Duodenal mucosa (tissue), 2 donors: Measurements from ENCODE around the gene DNAH9.

Experiments
- H3K27ac ChIP-seq: one replicate; pipeline ENCODE4 v1.7.0; 2013; ENCODE audit warnings: low read depth, low read length
- H3K27me3 ChIP-seq, 2 donors: one replicate each; pipeline ENCODE4 v1.7.0; 2013; ENCODE audit warnings: low read length in 2 of 2, control low read depth in 1 of 2; ENCODE audit not compliant: insufficient read depth in 2 of 2, control insufficient read depth in 1 of 2
- H3K36me3 ChIP-seq, 2 donors: one replicate each; pipeline ENCODE4 v1.7.0; 2013; ENCODE audit warnings: low read length in 2 of 2, control low read depth in 1 of 2; ENCODE audit not compliant: insufficient read depth in 2 of 2, control insufficient read depth in 1 of 2
- H3K4me1 ChIP-seq, 2 donors: one replicate each; pipeline ENCODE4 v1.7.0; 2013; ENCODE audit warnings: low read length in 2 of 2, control low read depth in 1 of 2; ENCODE audit not compliant: insufficient read depth in 2 of 2, control insufficient read depth in 1 of 2
- H3K4me3 ChIP-seq, 2 donors: one replicate each; pipeline ENCODE4 v1.7.0; 2013; ENCODE audit warnings: low read length in 2 of 2, low read depth in 1 of 2
- H3K9ac ChIP-seq, 2 donors: one replicate each; pipeline ENCODE4 v1.7.0; 2013; ENCODE audit warnings: low read length in 2 of 2, low read depth in 1 of 2
- H3K9me3 ChIP-seq, 2 donors: one replicate each; pipeline ENCODE4 v1.7.0; 2013; ENCODE audit warnings: low read length in 2 of 2, control low read depth in 1 of 2; ENCODE audit not compliant: control insufficient read depth in 1 of 2

Gene DNAH9

GRCh38 chr17:11628374-11628773 is 30.1 kb downstream of the DNAH9 start:
- Histone ChIP-seq H3K4me3 (no peak overlapping the region), H3K9ac (no peak overlapping the region), H3K27ac (no peak overlapping the region), H3K4me1 (no peaks in the 10 kb centered on the region), H3K27me3 (no peaks in the 10 kb centered on the region), H3K9me3 (no peaks in the 10 kb centered on the region), H3K36me3 (no peaks in the 10 kb centered on the region)

GRCh38 chr17:11628831-11629230 is 30.6 kb downstream of the DNAH9 start:
- no peak overlapping the region for H3K9ac ChIP-seq
- H3K27me3 ChIP-seq, result no peaks in the 10 kb centered on the region
- H3K27ac ChIP-seq, result no peak overlapping the region
- H3K36me3 ChIP-seq, result no peaks in the 10 kb centered on the region
- no peaks in the 10 kb centered on the region for H3K9me3 ChIP-seq
- H3K4me1 ChIP-seq, result no peaks in the 10 kb centered on the region
- no peak overlapping the region for H3K4me3 ChIP-seq

GRCh38 chr17:11636771-11637170 is 38.5 kb downstream of the DNAH9 start:
- Histone ChIP-seq H3K4me1 (no peaks in the 10 kb centered on the region), H3K36me3 (no peaks in the 10 kb centered on the region), H3K4me3 (no peak overlapping the region), H3K27me3 (no peaks in the 10 kb centered on the region), H3K9me3 (no peaks in the 10 kb centered on the region), H3K9ac (no peak overlapping the region), H3K27ac (no peak overlapping the region)

- no peak overlapping the region for H3K9ac ChIP-seq
- no peak overlapping the region for H3K4me3 ChIP-seq
- H3K4me1 ChIP-seq, result no peaks in the 10 kb centered on the region
- H3K36me3 ChIP-seq, result no peaks in the 10 kb centered on the region
- H3K27me3 ChIP-seq, result no peaks in the 10 kb centered on the region
- H3K27ac ChIP-seq, result no peak overlapping the region
- H3K9me3 ChIP-seq, result no peaks in the 10 kb centered on the region
Measured at GRCh38 chr17:11637796-11638195, 39.5 kb downstream of the DNAH9 start.

- Histone ChIP-seq H3K9ac (no peak overlapping the region), H3K9me3 (no peaks in the 10 kb centered on the region), H3K27me3 (no peaks in the 10 kb centered on the region), H3K4me1 (no peaks in the 10 kb centered on the region), H3K4me3 (no peak overlapping the region), H3K27ac (no peak overlapping the region), H3K36me3 (no peaks in the 10 kb centered on the region)
Measured at GRCh38 chr17:11638700-11639265, 40.5 kb downstream of the DNAH9 start.

GRCh38 chr17:11639736-11640462 is 41.6 kb downstream of the DNAH9 start:
- Histone ChIP-seq H3K4me3 (no peak overlapping the region), H3K4me1 (no peaks in the 10 kb centered on the region), H3K27ac (no peak overlapping the region), H3K9me3 (no peaks in the 10 kb centered on the region), H3K36me3 (no peaks in the 10 kb centered on the region), H3K9ac (no peak overlapping the region), H3K27me3 (no peaks in the 10 kb centered on the region)

- Histone ChIP-seq H3K9me3 (no peaks in the 10 kb centered on the region), H3K4me1 (no peaks in the 10 kb centered on the region), H3K36me3 (no peaks in the 10 kb centered on the region), H3K27me3 (no peaks in the 10 kb centered on the region), H3K9ac (no peak overlapping the region), H3K27ac (no peak overlapping the region), H3K4me3 (no peak overlapping the region)
Measured at GRCh38 chr17:11640463-11640814, 42.2 kb downstream of the DNAH9 start.

- H3K36me3 ChIP-seq, result no peaks in the 10 kb centered on the region
- H3K27ac ChIP-seq, result no peak overlapping the region
- no peaks in the 10 kb centered on the region for H3K9me3 ChIP-seq
- no peaks in the 10 kb centered on the region for H3K4me1 ChIP-seq
- no peaks in the 10 kb centered on the region for H3K27me3 ChIP-seq
- no peak overlapping the region for H3K4me3 ChIP-seq
- H3K9ac ChIP-seq, result no peak overlapping the region
Measured at GRCh38 chr17:11641521-11642275, 43.4 kb downstream of the DNAH9 start.

- Histone ChIP-seq H3K9me3 (no peaks in the 10 kb centered on the region), H3K27ac (no peak overlapping the region), H3K4me3 (no peak overlapping the region), H3K4me1 (no peaks in the 10 kb centered on the region), H3K27me3 (no peaks in the 10 kb centered on the region), H3K9ac (no peak overlapping the region), H3K36me3 (no peaks in the 10 kb centered on the region)
Measured at GRCh38 chr17:11642655-11643054, 44.4 kb downstream of the DNAH9 start.

GRCh38 chr17:11643851-11644250 is 45.6 kb downstream of the DNAH9 start:
- Histone ChIP-seq H3K27ac (no peak overlapping the region), H3K36me3 (no peaks in the 10 kb centered on the region), H3K27me3 (no peaks in the 10 kb centered on the region), H3K4me3 (no peak overlapping the region), H3K9me3 (no peaks in the 10 kb centered on the region), H3K9ac (no peak overlapping the region), H3K4me1 (no peaks in the 10 kb centered on the region)
